WERI-Rb-1 (cell line): ENCODE measurements around the gene ITPR3.

ENCODE experiments used
- DNase-seq: peaks from one replicate; pipeline ENCODE4 v3.0.0-alpha.2; 2020
- H3K27ac ChIP-seq: fragments of 250-450 bp; sonication (Bioruptor Pico); 2 replicates; pipeline ENCODE4 v1.5.1; 2020; ENCODE audit warnings: mild to moderate bottlenecking, moderate library complexity
- H3K27me3 ChIP-seq: fragments of 250-450 bp; sonication (Bioruptor Pico); 2 replicates; pipeline ENCODE4 v1.5.1; 2021; ENCODE audit warnings: mild to moderate bottlenecking, low read depth, moderate library complexity; ENCODE audit not compliant: insufficient read depth, severe bottlenecking
- H3K36me3 ChIP-seq: fragments of 250-450 bp; sonication (Bioruptor Pico); 2 replicates; pipeline ENCODE4 v1.5.1; 2020; ENCODE audit warnings: mild to moderate bottlenecking, moderate library complexity
- H3K4me3 ChIP-seq: 2 replicates; pipeline ENCODE4 v1.5.1; 2011; ENCODE audit warnings: low read depth, mild to moderate bottlenecking, control low read depth, low read length
- H3K9me3 ChIP-seq: fragments of 250-450 bp; sonication (Bioruptor Pico); 2 replicates; pipeline ENCODE4 v1.5.1; 2021; ENCODE audit warnings: mild to moderate bottlenecking, moderate library complexity; ENCODE audit not compliant: severe bottlenecking
- CTCF ChIP-seq: IDR thresholded peaks from 2 replicates; pipeline ENCODE4 v1.5.1; 2011; ENCODE audit warnings: low read depth, mild to moderate bottlenecking, control low read depth, inconsistent platforms, low read length

Gene ITPR3

DNA sequence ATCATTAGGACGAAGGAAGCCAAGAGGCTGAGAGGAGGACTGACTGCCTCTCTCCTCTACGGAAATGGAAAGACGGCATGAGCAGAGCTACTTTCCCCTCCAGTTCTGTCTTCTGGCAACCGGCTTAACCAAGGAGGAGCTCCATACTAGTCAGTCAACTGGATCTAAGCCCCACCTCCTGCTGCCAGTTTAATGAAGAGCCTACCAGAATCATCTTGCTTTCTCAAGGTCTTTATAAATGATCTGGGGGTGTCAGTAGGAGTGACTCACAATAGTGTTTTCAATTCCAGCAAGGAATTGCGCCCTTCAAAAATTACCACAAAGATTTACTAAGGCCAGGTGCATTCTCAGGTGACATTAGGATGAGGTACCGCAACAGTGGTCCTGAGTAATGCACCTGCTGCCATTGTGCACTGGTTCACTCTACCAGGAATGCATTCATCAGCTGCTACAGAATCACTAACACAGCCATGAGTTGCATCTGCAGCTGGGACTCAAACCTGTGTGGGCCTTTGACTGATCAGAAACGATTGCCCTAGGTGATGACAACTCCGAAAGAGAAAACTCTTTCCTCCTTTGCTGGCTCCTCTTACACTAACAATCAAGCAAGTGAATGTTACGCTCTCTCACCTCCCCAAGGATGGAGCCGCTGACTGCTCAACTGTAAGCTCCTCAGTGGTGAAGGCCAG is 87.5 kb downstream of the ITPR3 start:
- Histone ChIP-seq H3K27ac (peak overlapping the region; percentile 99), H3K9me3 (no peaks in the 10 kb centered on the region), H3K36me3 (peaks cover 68% of the 10 kb centered on the region), H3K4me3 (no peak overlapping the region), H3K27me3 (no peaks in the 10 kb centered on the region)
- no peak for TF ChIP-seq CTCF
- no peak for DNase-seq

- Histone ChIP-seq H3K27me3 (no peaks in the 10 kb centered on the region), H3K27ac (peak overlapping the region; percentile 99), H3K36me3 (peaks cover 57% of the 10 kb centered on the region), H3K4me3 (peak overlapping the region; percentile 78), H3K9me3 (no peaks in the 10 kb centered on the region)
- TF ChIP-seq CTCF, result no peak
- peak; percentile 91 for DNase-seq
Observed at GRCh38 chr6:33709605-33710295, 88.6 kb downstream of the ITPR3 start.

DNA sequence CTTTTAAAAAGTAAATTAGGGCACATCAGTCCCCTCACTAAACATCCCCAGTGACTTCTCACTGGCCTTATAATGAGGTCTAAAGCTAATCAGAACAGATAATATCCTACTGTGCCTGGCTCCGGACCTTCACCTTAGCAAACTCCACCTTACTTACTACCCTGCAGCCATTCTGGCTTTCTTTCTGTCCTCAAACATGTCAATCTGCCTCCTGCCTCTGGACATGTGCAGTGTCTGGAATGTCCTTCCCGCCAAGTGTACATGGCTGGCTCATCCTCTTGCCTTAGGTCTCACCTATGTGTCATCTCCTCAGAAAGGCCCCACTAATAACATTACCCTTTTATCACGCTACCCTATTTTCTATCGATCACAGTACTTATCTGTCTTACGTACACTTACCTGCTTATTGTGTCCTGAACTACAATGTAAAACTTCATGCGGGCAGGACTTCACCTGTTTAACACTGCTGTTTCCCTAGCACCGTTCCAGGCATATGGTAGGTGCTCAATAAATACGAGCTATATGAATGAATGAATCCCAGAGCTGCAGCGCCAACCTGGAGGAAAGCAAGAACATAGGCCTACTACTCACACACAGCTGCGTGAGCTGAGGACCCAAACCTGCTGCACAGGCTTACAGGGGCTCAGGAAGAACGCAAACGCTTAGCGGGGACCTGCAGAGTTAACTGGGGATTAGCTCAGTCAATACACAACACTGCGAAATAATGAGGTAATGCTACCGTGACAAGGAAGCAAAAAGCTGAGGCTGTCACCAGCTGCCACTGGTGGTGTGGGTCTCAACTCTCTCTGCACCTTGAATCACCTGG is 89.4 kb downstream of the ITPR3 start:
- peak; percentile 97 for DNase-seq
- no peaks in the 10 kb centered on the region for H3K27me3 ChIP-seq
- peak overlapping the region; percentile 99 for H3K27ac ChIP-seq
- H3K9me3 ChIP-seq, result no peaks in the 10 kb centered on the region
- H3K36me3 ChIP-seq, result peaks cover 51% of the 10 kb centered on the region
- H3K4me3 ChIP-seq, result peak overlapping the region; percentile 78
- TF ChIP-seq CTCF, result no peak

- H3K36me3 ChIP-seq, result peaks cover 42% of the 10 kb centered on the region
- no peaks in the 10 kb centered on the region for H3K9me3 ChIP-seq
- TF ChIP-seq CTCF, result peak; percentile 98
- DNase-seq, result peak; percentile 100
- H3K27ac ChIP-seq, result peak within 1 kb of the TSS; percentile 99
- H3K4me3 ChIP-seq, result peak within 1 kb of the TSS; percentile 78
- no peaks in the 10 kb centered on the region for H3K27me3 ChIP-seq
Observed at GRCh38 chr6:33711140-33712129, 90.3 kb downstream of the ITPR3 start, which contains the start of gene UQCC2. TSS of gene UQCC2 (minus strand) at chr6:33711700. CDS start at chr6:33711686, 14 bp downstream.

- Histone ChIP-seq H3K36me3 (peaks cover 27% of the 10 kb centered on the region), H3K9me3 (no peaks in the 10 kb centered on the region), H3K4me3 (no peak overlapping the region), H3K27ac (no peak overlapping the region), H3K27me3 (no peaks in the 10 kb centered on the region)
- DNase-seq, result no peak
- TF ChIP-seq CTCF, result no peak
Observed at GRCh38 chr6:33712914-33713313, 91.8 kb downstream of the ITPR3 start.
